Lung (tissue), 12 donors: ENCODE measurements around the gene MAGEB4. TPM values are rescaled to one million over a fixed set of nuclear protein-coding genes. Genes with fewer than 3 reads are reported as not detected.

Source experiments
- ATAC-seq: fragments of 200-7000 bp; cut with Tn5 transposase; one replicate; pipeline ENCODE4 v1.9.1; 2020; ENCODE audit warnings: moderate number of reproducible peaks; ENCODE audit not compliant: insufficient read depth, low FRiP score
- DNase-seq, 3 donors: peaks; one replicate each; pipeline ENCODE4 v3.0.0-alpha.2; 2013 to 2017
- H3K27ac ChIP-seq, 2 donors: one replicate each; pipeline ENCODE4 v1.5.1; 2013; ENCODE audit warnings: mild to moderate bottlenecking in 2 of 2, moderate library complexity in 2 of 2, control low read depth in 1 of 2, inconsistent platforms in 1 of 2, low read depth in 1 of 2, low read length in 1 of 2
- H3K27me3 ChIP-seq, 3 donors: one replicate each; pipeline ENCODE4 v1.5.1; 2013; ENCODE audit warnings: low read length in 2 of 3; ENCODE audit not compliant: control insufficient read depth in 3 of 3, insufficient read depth in 3 of 3
- H3K36me3 ChIP-seq, 4 donors: one replicate each; pipeline ENCODE4 v1.5.1; 2013; ENCODE audit warnings: low read length in 4 of 4, mild to moderate bottlenecking in 1 of 4, moderate library complexity in 1 of 4; ENCODE audit not compliant: control insufficient read depth in 4 of 4, insufficient read depth in 4 of 4
- H3K4me1 ChIP-seq, 5 donors: one replicate each; pipeline ENCODE4 v1.5.1; 2013; ENCODE audit warnings: low read length in 5 of 5, mild to moderate bottlenecking in 2 of 5, moderate library complexity in 1 of 5; ENCODE audit not compliant: control insufficient read depth in 5 of 5, insufficient read depth in 5 of 5
- H3K4me3 ChIP-seq: one replicate; pipeline ENCODE4 v1.5.1; 2013; ENCODE audit warnings: mild to moderate bottlenecking, control low read depth, moderate library complexity
- H3K9ac ChIP-seq, 2 donors: one replicate each; pipeline ENCODE4 v1.5.1; 2013; ENCODE audit warnings: low read length in 2 of 2, control low read depth in 1 of 2; ENCODE audit not compliant: insufficient read depth in 1 of 2
- H3K9me3 ChIP-seq, 4 donors: one replicate each; pipeline ENCODE4 v1.5.1; 2013; ENCODE audit warnings: low read length in 3 of 4, mild to moderate bottlenecking in 1 of 4, moderate library complexity in 1 of 4; ENCODE audit not compliant: control insufficient read depth in 4 of 4, insufficient read depth in 3 of 4
- CTCF ChIP-seq: IDR thresholded peaks from 2 replicates; pipeline ENCODE4 v1.5.1; 2012; ENCODE audit warnings: mild to moderate bottlenecking; ENCODE audit errors: control extremely low read depth, extremely low read depth
- WGBS, 2 donors: extraction: QIAGEN DNeasy Blood & Tissue Kit; methylation state at CpG; one replicate each; pipeline ENCODE4 v1.1.7; 2013; 5-methylcytosine and 5-hydroxymethylcytosine counted together
- polyA plus RNA-seq, 2 donors: library from polyadenylated mRNA; stranded (reverse); fragments of 200-250 nt; gene quantifications; one replicate each; pipeline ENCODE4 v1.2.1, GENCODE V29; 2013
- total RNA-seq, 2 donors: library from RNA; depleted of rRNA in 1 of 2; stranded (reverse); fragments of >200 nt in 1 of 2; gene quantifications; one replicate each; pipeline ENCODE4 v1.2.1, GENCODE V29; 2014 to 2021
- donor health status: control.
- donor health status: control.
- donor health status: Bipolar disorder and iron deficiency.
- donor health status: healthy.
- donor health status: DM: yes; HTN: yes; CAD: no.

MAGEB4 gene
- total and polyA plus RNA-seq, 4 donors, result not detected

- no peaks in the 10 kb centered on the region for H3K36me3 ChIP-seq
- DNase-seq (no peak), ATAC-seq (no peak)
These were observed 26.4 kb upstream of the MAGEB4 start, which contains the start of gene MAGEB2 for GRCh38 chrX:30215357-30215843. MAGEB2 (plus strand) TSS chrX:30215563; CDS start chrX:30218581, 3,018 bp downstream.

GRCh38 chrX:30217465-30217864, 24.3 kb upstream of the MAGEB4 start:
- TF ChIP-seq CTCF, result no peak
- Histone ChIP-seq H3K36me3 (no peaks in the 10 kb centered on the region), H3K4me3 (no peak overlapping the region), H3K9me3 (peaks cover 0 to 2% (median 0%) of the 10 kb centered on the region in 4 donors), H3K27ac (no peak overlapping the region), H3K9ac (no peak overlapping the region), H3K4me1 (no peaks in the 10 kb centered on the region), H3K27me3 (peaks cover 0 to 4% (median 0%) of the 10 kb centered on the region in 3 donors)
- ATAC-seq (no peak), DNase-seq (no peak)
- WGBS, 2 donors, result 35 to 46% methylated on average over 1 of the region's 1 CpG

More at GRCh38 chrX:30215357-30215843, 26.4 kb upstream of the MAGEB4 start, which contains the start of gene MAGEB2:
- peaks cover 0 to 2% (median 0%) of the 10 kb centered on the region in 4 donors for H3K9me3 ChIP-seq
- H3K9ac ChIP-seq, result no peak within 1 kb of the TSS
- H3K27me3 ChIP-seq, result peaks cover 0 to 9% (median 0%) of the 10 kb centered on the region in 3 donors
- no peak within 1 kb of the TSS for H3K27ac ChIP-seq
- no peak for TF ChIP-seq CTCF
- H3K4me3 ChIP-seq, result no peak within 1 kb of the TSS
- H3K4me1 ChIP-seq, result no peaks in the 10 kb centered on the region
- 81 to 96% methylated on average over 28 to 29 of the region's 29 CpGs for WGBS, 2 donors

DNA sequence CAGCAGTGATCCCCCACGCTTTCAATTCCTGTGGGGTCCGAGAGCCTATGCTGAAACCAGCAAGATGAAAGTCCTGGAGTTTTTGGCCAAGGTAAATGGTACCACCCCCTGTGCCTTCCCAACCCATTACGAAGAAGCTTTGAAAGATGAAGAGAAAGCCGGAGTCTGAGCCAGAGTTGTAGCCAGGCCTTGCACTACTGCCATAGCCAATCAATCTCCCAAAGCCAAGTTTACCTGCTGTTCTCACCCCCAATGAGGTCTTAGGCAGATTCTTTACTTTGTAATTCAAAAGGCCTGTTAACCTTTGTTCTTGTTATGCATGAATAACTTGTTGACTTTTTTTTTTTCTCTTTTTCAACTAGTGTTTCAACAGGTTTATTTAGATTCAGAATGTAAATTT, 22.4 kb upstream of the MAGEB4 start:
- no peaks in the 10 kb centered on the region for H3K36me3 ChIP-seq
- no peak overlapping the region for H3K9ac ChIP-seq
- H3K4me3 ChIP-seq, result no peak overlapping the region
- ATAC-seq (no peak), DNase-seq (no peak)
- WGBS, 2 donors, result 75 to 81% methylated on average over 4 of the region's 4 CpGs
- no peak for TF ChIP-seq CTCF
- peaks cover 0 to 2% (median 0%) of the 10 kb centered on the region in 4 donors for H3K9me3 ChIP-seq
- H3K4me1 ChIP-seq, result no peaks in the 10 kb centered on the region
- H3K27me3 ChIP-seq, result no peaks in the 10 kb centered on the region
- no peak overlapping the region for H3K27ac ChIP-seq

DNA sequence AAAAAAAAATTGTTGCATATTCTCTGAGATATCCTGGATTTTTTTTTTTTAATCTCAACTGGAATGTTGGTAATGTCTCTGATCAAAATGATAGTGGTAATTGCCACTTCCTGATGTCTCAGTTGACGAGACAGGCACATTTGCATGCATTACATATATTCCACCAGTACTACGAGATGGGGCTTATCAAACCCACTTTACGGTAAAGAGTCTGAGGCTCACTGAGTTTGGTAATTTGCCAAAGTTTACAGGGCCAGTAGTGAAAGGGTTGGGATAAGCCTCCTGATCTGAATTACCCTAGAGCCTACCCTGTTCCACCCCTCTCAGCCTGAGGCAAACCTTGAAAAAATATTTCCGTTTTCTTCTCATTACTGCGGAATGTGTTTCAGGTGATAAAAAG, 21.1 kb upstream of the MAGEB4 start:
- Histone ChIP-seq H3K36me3 (no peaks in the 10 kb centered on the region), H3K4me1 (no peaks in the 10 kb centered on the region), H3K4me3 (no peak overlapping the region), H3K27ac (no peak overlapping the region), H3K9ac (no peak overlapping the region), H3K9me3 (no peaks in the 10 kb centered on the region), H3K27me3 (no peaks in the 10 kb centered on the region)
- WGBS, 2 donors, result 79 to 88% methylated on average over 5 of the region's 5 CpGs
- no peak for TF ChIP-seq CTCF
- DNase-seq, result no peak
- no peak for ATAC-seq
